Right hindlimb (tissue), 1 donor: Measurements from ENCODE around the gene NCOR1.
"Not testable (repeated sequence)": the region's sequence is repeated elsewhere in the genome, so short reads cannot be mapped to it uniquely, and the experiment has no call there.

Experiments
- DNase-seq: peaks from one replicate; pipeline ENCODE4 v3.0.0-alpha.2; 2018

The NCOR1 gene

GRCh38 chr17:16215273-16215964 is at the start of gene NCOR1:
TSS of gene NCOR1 (minus strand) at chr17:16215534. CDS start at chr17:16194569, 20,965 bp downstream.
- peak; percentile 96 for DNase-seq

- no peak for DNase-seq
These were observed 46.9 kb upstream of the NCOR1 start for GRCh38 chr17:16262201-16262600.

GRCh38 chr17:16261049-16261448 is 45.7 kb upstream of the NCOR1 start:
- no peak for DNase-seq

GRCh38 chr17:16259926-16260325 is 44.6 kb upstream of the NCOR1 start:
- DNase-seq = no peak

- no peak for DNase-seq
These were observed 43.6 kb upstream of the NCOR1 start for GRCh38 chr17:16258901-16259300.

GRCh38 chr17:16255481-16255921 is 40.2 kb upstream of the NCOR1 start:
- DNase-seq = peak; percentile 56

- DNase-seq = no peak
These were observed 39.6 kb upstream of the NCOR1 start for GRCh38 chr17:16254773-16255400.

GRCh38 chr17:16251556-16251955 is 36.2 kb upstream of the NCOR1 start:
- no peak for DNase-seq

GRCh38 chr17:16251043-16251442 is 35.7 kb upstream of the NCOR1 start:
- DNase-seq = no peak

GRCh38 chr17:16250635-16251034 is 35.3 kb upstream of the NCOR1 start:
- no peak for DNase-seq

- DNase-seq = no peak
These were observed 32.3 kb upstream of the NCOR1 start for GRCh38 chr17:16247586-16247984.

GRCh38 chr17:16243801-16244567 is 28.6 kb upstream of the NCOR1 start:
- no peak for DNase-seq

GRCh38 chr17:16243385-16243784 is 28.1 kb upstream of the NCOR1 start:
- DNase-seq = no peak

GRCh38 chr17:16241906-16242399 is 26.6 kb upstream of the NCOR1 start:
- DNase-seq = no peak

GRCh38 chr17:16239931-16240330 is 24.6 kb upstream of the NCOR1 start:
- DNase-seq = no peak

- DNase-seq = no peak
These were observed 17.1 kb upstream of the NCOR1 start for GRCh38 chr17:16232391-16232790.

- DNase-seq = not testable (repeated sequence)
These were observed 14.7 kb upstream of the NCOR1 start for GRCh38 chr17:16229912-16230561.

- no peak for DNase-seq
These were observed 7.1 kb upstream of the NCOR1 start for GRCh38 chr17:16222406-16222805.

GRCh38 chr17:16217002-16217635 is 1.8 kb upstream of the NCOR1 start, which contains the start of gene PIGL:
TSS of gene PIGL (plus strand) at chr17:16217210. CDS start at chr17:16217227, 17 bp downstream.
- DNase-seq = peak; percentile 95

GRCh38 chr17:16216341-16217001 is 1.1 kb upstream of the NCOR1 start:
- DNase-seq = not testable (repeated sequence)

- no peak for DNase-seq
These were observed 607 bp upstream of the NCOR1 start for GRCh38 chr17:16215965-16216316.

- DNase-seq = peak; percentile 67
These were observed 397 bp downstream of the NCOR1 start for GRCh38 chr17:16215002-16215272.
